Subcutaneous abdominal adipose tissue (tissue), 5 donors: ENCODE measurements around the gene PTBP2.

ENCODE experiments used
- H3K27ac ChIP-seq: one replicate; pipeline ENCODE4 v1.7.0; 2013; ENCODE audit warnings: low read depth, mild to moderate bottlenecking, inconsistent platforms, low read length, moderate library complexity
- H3K27me3 ChIP-seq, 5 donors: one replicate each; pipeline ENCODE4 v1.7.0; 2013; ENCODE audit warnings: low read length in 5 of 5, inconsistent platforms in 1 of 5; ENCODE audit not compliant: control insufficient read depth in 5 of 5, insufficient read depth in 4 of 5
- H3K36me3 ChIP-seq, 5 donors: one replicate each; pipeline ENCODE4 v1.7.0; 2013; ENCODE audit warnings: low read length in 5 of 5; ENCODE audit not compliant: control insufficient read depth in 5 of 5, insufficient read depth in 5 of 5
- H3K4me1 ChIP-seq, 5 donors: one replicate each; pipeline ENCODE4 v1.7.0; 2013; ENCODE audit warnings: low read length in 5 of 5, mild to moderate bottlenecking in 3 of 5, moderate library complexity in 1 of 5; ENCODE audit not compliant: control insufficient read depth in 5 of 5, insufficient read depth in 5 of 5
- H3K4me3 ChIP-seq, 5 donors: one replicate each; pipeline ENCODE4 v1.7.0; 2013; ENCODE audit warnings: low read length in 5 of 5, low read depth in 1 of 5
- H3K9ac ChIP-seq, 5 donors: one replicate each; pipeline ENCODE4 v1.7.0; 2013; ENCODE audit warnings: low read length in 5 of 5, mild to moderate bottlenecking in 4 of 5, moderate library complexity in 3 of 5
- H3K9me3 ChIP-seq, 5 donors: one replicate each; pipeline ENCODE4 v1.7.0; 2013; ENCODE audit warnings: low read length in 5 of 5; ENCODE audit not compliant: control insufficient read depth in 5 of 5
- donor health status: healthy.
- donor health status: healthy.
- donor health status: healthy.
- donor health status: healthy.
- donor health status: healthy.

The PTBP2 gene

DNA sequence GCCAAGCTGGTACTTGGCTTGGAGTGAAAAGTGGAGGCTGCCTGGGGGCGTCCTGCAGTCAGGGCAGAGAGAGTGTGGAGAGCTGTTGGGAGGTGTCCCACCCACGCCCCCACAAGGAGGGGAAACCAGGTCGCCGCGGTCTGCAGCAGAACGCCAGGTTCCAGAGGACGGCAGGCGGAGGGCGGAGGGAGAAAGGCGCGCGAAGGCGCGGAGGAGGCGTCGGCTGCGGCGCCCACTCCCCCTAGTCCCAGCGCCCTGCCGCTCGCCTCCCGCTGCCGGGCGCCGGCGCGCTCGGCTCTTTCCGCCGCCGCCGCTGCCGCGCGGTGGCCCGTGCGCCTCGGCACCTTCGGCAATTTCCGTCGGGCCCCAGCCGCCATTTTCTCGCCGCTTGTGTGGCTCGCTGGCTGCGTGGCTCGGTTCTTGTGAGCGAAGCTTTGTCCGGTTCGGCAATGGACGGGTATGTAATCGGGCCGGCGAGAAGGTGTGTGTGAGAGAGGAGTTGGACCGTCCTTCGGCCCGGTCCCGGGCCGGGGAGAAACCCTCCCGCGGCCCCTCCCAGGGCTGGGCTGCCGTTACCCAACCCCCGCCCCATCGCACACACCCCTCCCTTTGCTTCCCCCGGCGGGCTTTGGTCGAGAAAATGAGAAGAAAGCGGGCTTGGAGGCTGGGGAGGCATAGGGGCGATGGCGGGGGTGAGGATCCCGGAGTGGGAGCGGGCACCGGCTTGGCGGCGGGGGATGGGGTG, at the start of gene PTBP2:
Gene PTBP2, plus strand, starts transcription at position 369 of the 745 bp plus-strand sequence. Its CDS starts 81 bp downstream, at position 450.
- peak within 1 kb of the TSS; percentile 96 for H3K27ac ChIP-seq
- H3K4me1 ChIP-seq = peaks cover 4 to 26% (median 20%) of the 10 kb centered on the region in 5 donors
- H3K27me3 ChIP-seq = no peaks in the 10 kb centered on the region
- peak within 1 kb of the TSS; percentile 77 to 94 (median 90) for H3K9ac ChIP-seq
- H3K9me3 ChIP-seq = no peaks in the 10 kb centered on the region
- H3K4me3 ChIP-seq = peak within 1 kb of the TSS; percentile 92 to 96 (median 93)
- peaks cover 0 to 6% (median under 1%) of the 10 kb centered on the region in 5 donors for H3K36me3 ChIP-seq

DNA sequence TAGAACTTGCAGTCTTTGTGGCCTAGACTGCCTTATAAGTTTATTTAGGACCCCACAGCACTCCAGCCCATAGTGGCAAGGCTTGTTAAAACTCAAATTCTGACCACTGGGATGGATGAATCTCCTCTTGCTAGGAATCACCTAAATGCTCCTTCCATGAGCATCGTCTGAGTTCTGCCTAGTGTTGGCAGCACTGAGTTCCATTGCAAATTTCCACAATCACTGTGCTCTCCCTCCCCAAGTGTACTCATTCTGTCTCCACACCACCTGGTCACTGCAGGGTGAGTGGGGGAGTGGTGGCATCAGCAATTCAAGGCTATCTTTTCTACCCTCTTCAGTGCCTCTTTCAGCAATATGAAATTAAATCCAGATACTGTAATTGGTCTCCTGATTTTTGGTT, 46.7 kb upstream of the PTBP2 start:
- Histone ChIP-seq H3K9ac (no peak overlapping the region), H3K4me3 (no peak overlapping the region), H3K36me3 (no peaks in the 10 kb centered on the region), H3K27ac (no peak overlapping the region), H3K4me1 (no peaks in the 10 kb centered on the region), H3K27me3 (no peaks in the 10 kb centered on the region), H3K9me3 (peaks cover 2 to 25% (median 12%) of the 10 kb centered on the region in 5 donors)

DNA sequence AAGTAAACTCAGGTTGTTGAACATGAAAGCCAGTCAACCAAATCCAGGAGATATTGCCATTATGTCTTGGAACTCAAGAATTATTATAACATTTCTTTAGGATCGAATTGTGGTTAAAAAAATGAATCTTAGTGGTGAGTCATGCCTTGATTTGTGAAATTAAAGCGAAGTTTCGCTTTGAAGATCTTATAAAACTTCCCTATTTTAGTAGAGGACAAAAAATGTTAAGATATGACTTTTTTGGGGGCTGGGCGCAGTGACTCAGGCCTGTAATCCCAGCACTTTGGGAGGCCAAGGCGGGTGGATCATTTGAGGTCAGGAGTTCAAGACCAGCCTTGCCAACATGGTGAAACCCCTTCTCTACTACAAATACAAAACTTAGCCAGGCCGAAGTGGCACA, 39.5 kb upstream of the PTBP2 start:
- no peak overlapping the region for H3K27ac ChIP-seq
- H3K4me1 ChIP-seq = peaks cover 0 to 14% (median 6%) of the 10 kb centered on the region in 5 donors
- H3K9ac ChIP-seq = no peak overlapping the region

DNA sequence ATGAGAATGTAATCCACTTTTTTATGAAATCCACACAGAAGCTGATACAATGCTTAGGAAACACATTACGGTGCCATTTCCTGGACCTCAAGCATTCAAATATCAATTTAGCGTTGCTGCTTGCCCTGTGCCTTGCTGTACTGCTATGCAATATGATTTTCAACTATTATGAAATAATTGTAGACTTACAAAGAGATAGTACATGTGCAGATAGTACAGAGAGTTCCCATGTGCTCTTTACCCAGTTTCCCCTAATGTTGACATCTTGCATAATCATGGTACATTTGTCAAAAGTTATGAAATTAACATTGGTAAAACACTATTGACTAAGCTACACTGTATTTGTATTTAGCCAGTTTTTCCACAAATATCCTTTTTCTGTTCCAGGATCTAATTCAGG, 37.7 kb upstream of the PTBP2 start:
- H3K4me3 ChIP-seq = no peak overlapping the region
- no peak overlapping the region for H3K9ac ChIP-seq
- no peaks in the 10 kb centered on the region for H3K9me3 ChIP-seq
- no peaks in the 10 kb centered on the region for H3K27me3 ChIP-seq
- H3K36me3 ChIP-seq = no peaks in the 10 kb centered on the region
- peak overlapping the region; percentile 71 for H3K27ac ChIP-seq
- peaks cover 0 to 14% (median 6%) of the 10 kb centered on the region in 5 donors for H3K4me1 ChIP-seq

More for the DNA sequence above, 39.5 kb upstream of the PTBP2 start:
- H3K36me3 ChIP-seq = no peaks in the 10 kb centered on the region
- no peak overlapping the region for H3K4me3 ChIP-seq
- H3K27me3 ChIP-seq = no peaks in the 10 kb centered on the region
- H3K9me3 ChIP-seq = no peaks in the 10 kb centered on the region

DNA sequence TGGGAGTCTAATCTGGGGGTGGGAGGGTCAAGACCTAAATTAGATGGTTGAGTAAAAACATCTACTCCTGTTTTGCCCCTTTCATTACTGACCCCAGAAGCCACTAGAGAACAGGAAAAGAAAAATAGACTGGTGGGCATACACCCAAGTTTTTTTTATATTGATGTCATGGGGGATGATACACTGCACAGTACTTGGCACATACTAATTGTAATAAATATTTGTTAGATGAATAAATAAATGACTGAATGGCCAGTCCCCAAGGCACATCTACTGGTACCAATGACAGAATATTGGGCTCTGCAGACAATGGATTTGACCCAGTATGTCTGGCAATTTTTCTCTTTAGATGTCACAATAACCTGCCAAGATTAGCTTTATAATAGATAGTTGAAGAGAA, 36.8 kb upstream of the PTBP2 start:
- Histone ChIP-seq H3K4me3 (no peak overlapping the region), H3K9me3 (no peaks in the 10 kb centered on the region), H3K36me3 (no peaks in the 10 kb centered on the region), H3K27ac (peak overlapping the region; percentile 71), H3K9ac (no peak overlapping the region), H3K4me1 (peaks cover 0 to 14% (median 6%) of the 10 kb centered on the region in 5 donors), H3K27me3 (no peaks in the 10 kb centered on the region)

DNA sequence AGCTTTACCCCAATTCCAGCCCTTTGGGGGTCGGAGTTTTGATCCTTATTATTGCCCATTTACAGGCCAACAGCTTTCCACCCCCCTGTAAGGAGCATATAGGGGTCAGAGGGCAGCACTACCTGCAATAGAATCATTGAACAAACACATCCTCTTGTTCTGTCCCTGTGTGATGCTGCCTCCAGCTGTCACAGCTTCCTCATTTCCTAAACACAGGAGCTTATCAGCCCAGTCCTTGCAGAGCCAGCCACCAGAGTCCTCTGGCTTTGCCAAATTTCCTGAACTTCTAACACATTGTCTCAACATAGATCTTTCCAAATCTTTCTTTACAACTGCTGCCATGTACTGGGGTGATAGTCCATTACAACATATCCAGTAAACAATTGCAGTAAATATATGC, 32.8 kb upstream of the PTBP2 start:
- Histone ChIP-seq H3K4me1 (peaks cover 0 to 14% (median 3%) of the 10 kb centered on the region in 5 donors), H3K9me3 (peaks cover 0 to 5% (median 0%) of the 10 kb centered on the region in 5 donors), H3K27ac (no peak overlapping the region), H3K4me3 (no peak overlapping the region), H3K27me3 (no peaks in the 10 kb centered on the region), H3K36me3 (no peaks in the 10 kb centered on the region), H3K9ac (no peak overlapping the region)

- Histone ChIP-seq H3K36me3 (no peaks in the 10 kb centered on the region), H3K4me3 (no peak overlapping the region), H3K27ac (no peak overlapping the region), H3K27me3 (no peaks in the 10 kb centered on the region), H3K9me3 (peaks cover 0 to 5% (median 0%) of the 10 kb centered on the region in 5 donors), H3K4me1 (no peaks in the 10 kb centered on the region), H3K9ac (no peak overlapping the region)
Observed at GRCh38 chr1:96695954-96696353, 25.6 kb upstream of the PTBP2 start.

DNA sequence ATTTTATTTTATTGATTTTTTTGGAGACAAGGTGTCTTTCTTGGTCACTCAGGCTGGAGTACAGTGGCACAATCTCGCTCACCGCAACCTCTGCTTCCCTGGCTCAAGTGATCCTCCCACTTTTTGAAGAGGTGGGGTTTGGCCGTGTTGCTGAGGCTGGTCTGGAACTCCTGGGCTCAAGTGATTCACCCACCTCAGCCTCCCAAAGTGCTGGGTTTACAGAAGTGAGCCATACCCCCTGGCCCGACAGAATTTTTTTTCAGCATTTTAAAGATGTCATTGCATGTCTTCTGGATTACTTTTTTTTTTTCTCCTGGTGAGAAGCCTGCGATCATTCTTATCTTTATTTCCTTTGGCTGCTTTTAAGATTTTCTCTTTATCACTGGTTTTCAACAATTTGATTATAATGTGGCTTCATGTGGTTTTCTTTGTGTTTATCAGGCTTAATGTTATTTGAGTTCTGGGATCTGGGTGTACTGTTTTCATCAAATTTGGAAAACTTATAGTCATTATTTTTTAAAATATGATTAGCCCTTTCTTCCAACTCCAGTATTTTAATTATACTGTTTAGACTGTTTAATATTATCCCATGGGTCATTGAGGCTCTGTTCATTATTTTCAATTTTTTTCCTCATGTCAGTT, 23.1 kb upstream of the PTBP2 start:
- Histone ChIP-seq H3K27me3 (no peaks in the 10 kb centered on the region), H3K4me3 (no peak overlapping the region), H3K36me3 (no peaks in the 10 kb centered on the region), H3K9ac (no peak overlapping the region), H3K4me1 (no peaks in the 10 kb centered on the region), H3K27ac (no peak overlapping the region), H3K9me3 (peaks cover 0 to 4% (median 0%) of the 10 kb centered on the region in 5 donors)

GRCh38 chr1:96703186-96703585, 18.4 kb upstream of the PTBP2 start:
- H3K9me3 ChIP-seq = peaks cover 0 to 4% (median 0%) of the 10 kb centered on the region in 5 donors
- no peaks in the 10 kb centered on the region for H3K27me3 ChIP-seq
- H3K27ac ChIP-seq = no peak overlapping the region
- no peaks in the 10 kb centered on the region for H3K4me1 ChIP-seq
- no peak overlapping the region for H3K4me3 ChIP-seq
- H3K9ac ChIP-seq = no peak overlapping the region
- no peaks in the 10 kb centered on the region for H3K36me3 ChIP-seq

DNA sequence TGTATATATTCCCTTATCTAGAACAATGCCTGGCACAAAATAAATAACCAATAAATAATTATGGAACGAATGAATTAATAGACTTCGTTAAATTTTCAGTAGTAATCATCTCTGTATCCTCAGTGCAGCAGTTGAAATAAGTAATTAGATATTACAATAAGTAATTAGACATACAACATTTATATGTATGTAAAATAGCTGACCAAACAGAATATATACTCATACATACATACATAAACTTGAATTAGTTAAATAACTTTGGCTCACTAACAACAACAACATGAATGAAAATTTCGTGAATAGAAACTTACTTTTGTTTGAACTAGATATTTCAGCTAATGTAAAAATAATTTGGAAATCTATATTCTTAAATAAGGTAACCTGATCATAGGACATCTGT, 14.6 kb upstream of the PTBP2 start:
- no peaks in the 10 kb centered on the region for H3K9me3 ChIP-seq
- H3K36me3 ChIP-seq = no peaks in the 10 kb centered on the region
- H3K4me1 ChIP-seq = no peaks in the 10 kb centered on the region
- H3K9ac ChIP-seq = no peak overlapping the region
- H3K27ac ChIP-seq = no peak overlapping the region
- H3K4me3 ChIP-seq = no peak overlapping the region
- no peaks in the 10 kb centered on the region for H3K27me3 ChIP-seq
